Duodenal mucosa (tissue), 2 donors: ENCODE measurements around the gene MON2.

ENCODE experiments used
- H3K27ac ChIP-seq: one replicate; pipeline ENCODE4 v1.7.0; 2013; ENCODE audit warnings: low read depth, low read length
- H3K27me3 ChIP-seq, 2 donors: one replicate each; pipeline ENCODE4 v1.7.0; 2013; ENCODE audit warnings: low read length in 2 of 2, control low read depth in 1 of 2; ENCODE audit not compliant: insufficient read depth in 2 of 2, control insufficient read depth in 1 of 2
- H3K36me3 ChIP-seq, 2 donors: one replicate each; pipeline ENCODE4 v1.7.0; 2013; ENCODE audit warnings: low read length in 2 of 2, control low read depth in 1 of 2; ENCODE audit not compliant: insufficient read depth in 2 of 2, control insufficient read depth in 1 of 2
- H3K4me1 ChIP-seq, 2 donors: one replicate each; pipeline ENCODE4 v1.7.0; 2013; ENCODE audit warnings: low read length in 2 of 2, control low read depth in 1 of 2; ENCODE audit not compliant: insufficient read depth in 2 of 2, control insufficient read depth in 1 of 2
- H3K4me3 ChIP-seq, 2 donors: one replicate each; pipeline ENCODE4 v1.7.0; 2013; ENCODE audit warnings: low read length in 2 of 2, low read depth in 1 of 2
- H3K9ac ChIP-seq, 2 donors: one replicate each; pipeline ENCODE4 v1.7.0; 2013; ENCODE audit warnings: low read length in 2 of 2, low read depth in 1 of 2
- H3K9me3 ChIP-seq, 2 donors: one replicate each; pipeline ENCODE4 v1.7.0; 2013; ENCODE audit warnings: low read length in 2 of 2, control low read depth in 1 of 2; ENCODE audit not compliant: control insufficient read depth in 1 of 2

The MON2 gene

GRCh38 chr12:62582065-62582366 is 115.4 kb downstream of the MON2 start:
- no peak overlapping the region for H3K4me3 ChIP-seq
- H3K9ac ChIP-seq = no peak overlapping the region
- no peaks in the 10 kb centered on the region for H3K4me1 ChIP-seq
- peaks cover 3 to 10% of the 10 kb centered on the region in 2 donors for H3K36me3 ChIP-seq
- no peaks in the 10 kb centered on the region for H3K27me3 ChIP-seq
- no peak overlapping the region for H3K27ac ChIP-seq
- no peaks in the 10 kb centered on the region for H3K9me3 ChIP-seq

GRCh38 chr12:62584619-62585018 is 118.0 kb downstream of the MON2 start:
- Histone ChIP-seq H3K4me1 (no peaks in the 10 kb centered on the region), H3K27ac (no peak overlapping the region), H3K4me3 (no peak overlapping the region), H3K27me3 (no peaks in the 10 kb centered on the region), H3K9ac (no peak overlapping the region), H3K36me3 (peaks cover 9 to 15% of the 10 kb centered on the region in 2 donors), H3K9me3 (no peaks in the 10 kb centered on the region)

- Histone ChIP-seq H3K9ac (no peak overlapping the region), H3K36me3 (peaks cover 6 to 18% of the 10 kb centered on the region in 2 donors), H3K4me3 (no peak overlapping the region), H3K27ac (no peak overlapping the region), H3K27me3 (no peaks in the 10 kb centered on the region), H3K4me1 (no peaks in the 10 kb centered on the region), H3K9me3 (no peaks in the 10 kb centered on the region)
Observed at GRCh38 chr12:62586850-62587249, 120.2 kb downstream of the MON2 start.

GRCh38 chr12:62588916-62589315 is 122.3 kb downstream of the MON2 start:
- Histone ChIP-seq H3K36me3 (peaks cover 6 to 18% of the 10 kb centered on the region in 2 donors), H3K4me3 (no peak overlapping the region), H3K9ac (no peak overlapping the region), H3K27me3 (no peaks in the 10 kb centered on the region), H3K4me1 (no peaks in the 10 kb centered on the region), H3K9me3 (no peaks in the 10 kb centered on the region), H3K27ac (no peak overlapping the region)

- Histone ChIP-seq H3K9me3 (no peaks in the 10 kb centered on the region), H3K27me3 (no peaks in the 10 kb centered on the region), H3K27ac (no peak overlapping the region), H3K4me3 (no peak overlapping the region), H3K4me1 (peaks cover 0 to 11% of the 10 kb centered on the region in 2 donors), H3K36me3 (no peaks in the 10 kb centered on the region), H3K9ac (no peak overlapping the region)
Observed at GRCh38 chr12:62597253-62597652, 130.6 kb downstream of the MON2 start.

GRCh38 chr12:62598846-62599245 is 132.2 kb downstream of the MON2 start:
- Histone ChIP-seq H3K9ac (no peak overlapping the region), H3K27ac (no peak overlapping the region), H3K4me1 (peaks cover 2 to 11% of the 10 kb centered on the region in 2 donors)

GRCh38 chr12:62599854-62600437 is 133.3 kb downstream of the MON2 start:
- no peaks in the 10 kb centered on the region for H3K27me3 ChIP-seq
- H3K4me1 ChIP-seq = peaks cover 8 to 12% of the 10 kb centered on the region in 2 donors
- H3K9me3 ChIP-seq = no peaks in the 10 kb centered on the region
- H3K36me3 ChIP-seq = no peaks in the 10 kb centered on the region
- H3K27ac ChIP-seq = no peak overlapping the region
- H3K4me3 ChIP-seq = no peak overlapping the region
- no peak overlapping the region for H3K9ac ChIP-seq

More at GRCh38 chr12:62598846-62599245, 132.2 kb downstream of the MON2 start:
- no peaks in the 10 kb centered on the region for H3K27me3 ChIP-seq
- no peak overlapping the region for H3K4me3 ChIP-seq
- H3K9me3 ChIP-seq = no peaks in the 10 kb centered on the region
- no peaks in the 10 kb centered on the region for H3K36me3 ChIP-seq

GRCh38 chr12:62601765-62602164 is 135.1 kb downstream of the MON2 start:
- Histone ChIP-seq H3K4me3 (peak overlapping the region; percentile 85 to 88), H3K4me1 (peaks cover 12 to 22% of the 10 kb centered on the region in 2 donors), H3K9me3 (no peaks in the 10 kb centered on the region), H3K36me3 (no peaks in the 10 kb centered on the region), H3K9ac (peak overlapping the region; percentile 78 to 90), H3K27ac (peak overlapping the region; percentile 98), H3K27me3 (no peaks in the 10 kb centered on the region)

- H3K4me1 ChIP-seq = peaks cover 12 to 22% of the 10 kb centered on the region in 2 donors
- peak overlapping the region; percentile 78 to 90 for H3K9ac ChIP-seq
- H3K4me3 ChIP-seq = peak overlapping the region; percentile 85 to 88
- H3K36me3 ChIP-seq = no peaks in the 10 kb centered on the region
- H3K27me3 ChIP-seq = no peaks in the 10 kb centered on the region
- peak overlapping the region; percentile 98 for H3K27ac ChIP-seq
- no peaks in the 10 kb centered on the region for H3K9me3 ChIP-seq
Observed at GRCh38 chr12:62602255-62603060, 135.8 kb downstream of the MON2 start.

- Histone ChIP-seq H3K4me3 (peak overlapping the region; percentile 85 to 88), H3K9me3 (no peaks in the 10 kb centered on the region), H3K9ac (peak overlapping the region; percentile 78 to 90), H3K4me1 (peaks cover 12 to 22% of the 10 kb centered on the region in 2 donors), H3K36me3 (no peaks in the 10 kb centered on the region), H3K27me3 (no peaks in the 10 kb centered on the region), H3K27ac (peak overlapping the region; percentile 98)
Observed at GRCh38 chr12:62603061-62603810, 136.6 kb downstream of the MON2 start.
